HG03039 (cell line): ENCODE data around the gene ACAP3.

Source experiments
- ATAC-seq: cut with Tn5 transposase; IDR thresholded peaks from one replicate; pipeline ENCODE4 v1.9.1; 2021; ENCODE audit warnings: mild to moderate bottlenecking, moderate library complexity; ENCODE audit not compliant: unreplicated experiment

The ACAP3 gene

DNA sequence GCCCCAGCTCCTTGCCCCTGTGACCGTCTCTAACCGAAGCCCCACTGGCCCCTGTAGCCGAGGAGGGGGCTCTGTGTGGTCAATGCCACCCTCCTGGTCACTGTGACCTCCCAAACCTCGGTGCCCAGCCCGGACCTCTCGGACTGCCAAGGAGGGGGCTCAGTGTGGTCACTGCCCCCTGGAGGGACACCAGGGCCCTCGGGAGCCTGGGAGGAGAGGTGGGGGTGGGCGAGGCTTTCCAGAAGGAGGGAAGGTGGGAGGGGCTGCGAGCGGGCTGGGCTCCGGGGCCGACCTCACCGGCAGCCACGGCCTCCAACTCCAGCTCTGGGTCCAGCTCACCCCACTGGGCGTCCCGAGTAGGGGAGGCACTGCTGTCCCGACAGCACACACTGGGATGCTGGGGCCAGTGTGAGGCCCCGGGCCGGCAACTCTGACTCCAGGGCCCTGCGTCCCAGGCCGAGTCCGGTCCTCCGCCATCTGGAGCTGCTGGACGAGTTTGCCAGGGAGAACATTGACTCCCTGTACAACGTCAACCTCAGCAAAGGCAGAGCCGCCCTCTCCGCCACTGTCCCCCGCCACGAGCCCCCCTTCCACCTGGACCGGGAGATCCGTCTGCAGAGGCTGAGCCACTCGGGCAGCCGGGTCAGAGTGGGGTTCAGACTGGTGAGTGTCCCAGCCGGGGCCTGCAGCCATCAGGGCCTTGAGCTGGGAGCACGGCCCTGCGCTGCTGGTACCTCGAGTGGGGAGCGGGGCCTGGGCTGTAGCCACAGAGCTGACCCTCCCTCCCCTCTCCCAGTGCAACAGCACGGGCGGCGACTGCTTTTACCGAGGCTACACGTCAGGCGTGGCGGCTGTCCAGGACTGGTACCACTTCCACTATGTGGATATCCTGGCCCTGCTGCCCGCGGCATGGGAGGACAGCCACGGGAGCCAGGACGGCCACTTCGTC lies 21.1 kb downstream of the ACAP3 start:
- no peak for ATAC-seq

DNA sequence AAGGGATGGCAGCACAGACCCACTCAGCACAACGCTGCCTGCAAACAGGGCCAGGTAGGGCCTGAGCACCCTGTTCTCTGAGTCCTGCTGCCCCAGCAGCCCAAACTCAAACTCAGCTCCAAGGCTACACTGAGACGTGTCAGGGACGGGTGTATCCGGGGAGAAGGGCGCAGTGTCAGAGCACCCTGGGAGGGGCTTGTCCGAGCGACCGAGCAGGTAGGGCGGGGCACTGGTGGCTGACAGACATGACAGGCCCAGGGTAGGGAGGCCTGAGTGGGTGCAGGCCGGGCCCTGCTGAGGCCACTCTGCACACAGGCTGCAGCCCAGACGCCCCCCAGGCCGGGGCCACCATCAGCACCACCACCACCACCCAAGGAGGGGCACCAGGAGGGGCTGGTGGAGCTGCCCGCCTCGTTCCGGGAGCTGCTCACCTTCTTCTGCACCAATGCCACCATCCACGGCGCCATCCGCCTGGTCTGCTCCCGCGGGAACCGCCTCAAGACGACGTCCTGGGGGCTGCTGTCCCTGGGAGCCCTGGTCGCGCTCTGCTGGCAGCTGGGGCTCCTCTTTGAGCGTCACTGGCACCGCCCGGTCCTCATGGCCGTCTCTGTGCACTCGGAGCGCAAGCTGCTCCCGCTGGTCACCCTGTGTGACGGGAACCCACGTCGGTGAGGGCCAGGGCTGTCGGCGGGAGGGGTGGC lies 22.0 kb downstream of the ACAP3 start:
- ATAC-seq, result no peak

DNA sequence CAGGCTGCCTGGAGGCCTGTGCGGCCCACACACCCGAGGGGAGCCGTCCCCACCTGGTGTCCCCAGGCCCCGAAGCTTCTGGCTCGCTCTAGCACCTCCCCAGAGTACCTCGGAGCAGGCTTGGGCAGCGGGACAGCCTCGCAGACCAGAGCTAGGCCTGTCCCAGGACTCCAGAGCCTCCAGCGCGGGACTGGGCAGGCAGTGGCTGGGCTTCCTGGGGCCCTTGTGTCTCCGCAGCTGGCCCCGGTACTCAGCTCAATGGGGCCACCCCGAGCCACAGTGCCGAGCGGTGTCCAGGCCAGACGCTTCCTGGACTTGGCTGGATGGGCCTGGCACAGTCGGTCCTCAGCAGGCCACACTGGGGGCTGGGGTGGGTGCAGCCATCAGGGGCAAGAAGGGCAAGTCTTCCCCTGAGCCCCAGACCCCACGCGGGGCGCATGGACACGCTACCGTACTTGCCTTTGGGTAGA lies 22.6 kb downstream of the ACAP3 start:
- ATAC-seq, result no peak

DNA sequence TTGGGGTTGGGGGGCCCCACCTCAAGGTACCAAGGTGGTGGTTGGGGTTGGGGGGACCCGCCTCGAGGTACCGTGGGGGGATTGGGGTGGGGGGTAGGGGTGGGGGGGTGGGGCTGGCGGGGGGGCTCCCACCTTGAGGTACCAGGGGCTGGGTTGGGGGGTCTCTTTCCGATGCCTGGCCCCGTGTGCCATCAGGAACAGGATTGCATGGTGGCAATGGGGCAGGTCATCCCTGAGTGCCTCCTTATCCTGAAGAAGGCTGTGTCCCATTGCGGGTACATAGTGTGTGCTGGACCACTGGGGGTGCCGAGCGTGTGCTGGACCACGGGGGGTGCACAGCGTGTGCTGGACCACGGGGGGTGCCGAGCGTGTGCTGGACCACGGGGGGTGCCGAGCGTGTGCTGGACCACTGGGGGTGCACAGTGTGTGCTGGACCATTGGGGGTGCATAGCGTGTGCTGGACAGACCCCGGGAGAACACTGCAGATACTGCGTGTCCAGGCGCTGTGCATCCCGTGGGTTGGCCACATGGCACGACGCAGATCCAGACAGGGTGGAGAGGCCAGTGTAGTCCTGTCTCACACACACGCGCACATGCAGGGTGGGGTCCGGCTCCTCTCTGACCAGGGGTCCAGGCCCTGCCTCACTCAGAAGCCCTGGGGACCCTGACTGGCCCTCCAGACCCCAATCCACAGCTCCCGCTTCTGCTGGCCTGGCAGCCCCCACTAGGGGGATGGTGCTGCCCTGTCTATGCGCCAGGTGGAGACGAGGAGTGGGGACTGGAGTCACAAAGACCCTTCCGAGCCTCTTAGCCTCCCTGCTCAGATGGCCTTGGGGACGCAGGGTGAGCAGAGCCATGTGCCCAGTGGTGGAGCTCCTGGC lies 23.3 kb downstream of the ACAP3 start:
- ATAC-seq, result no peak

DNA sequence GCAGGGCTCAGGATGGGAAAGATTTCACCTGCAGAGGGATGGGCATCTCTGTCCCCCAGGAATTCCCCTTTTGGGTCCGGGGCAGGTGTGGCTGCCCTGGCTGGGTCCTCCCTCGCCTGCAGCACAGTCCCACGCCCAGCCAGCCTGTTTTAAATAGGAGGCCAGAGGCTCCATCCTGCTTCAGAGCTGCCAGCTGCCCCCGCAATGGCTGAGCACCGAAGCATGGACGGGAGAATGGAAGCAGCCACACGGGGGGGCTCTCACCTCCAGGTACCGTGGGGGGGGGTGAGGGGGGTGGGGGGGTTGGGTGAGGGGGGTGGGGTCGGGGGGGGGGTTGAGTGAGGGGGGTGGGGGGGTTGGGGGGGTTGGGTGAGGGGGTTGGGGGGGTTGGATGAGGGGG lies 23.9 kb downstream of the ACAP3 start:
- no peak for ATAC-seq

DNA sequence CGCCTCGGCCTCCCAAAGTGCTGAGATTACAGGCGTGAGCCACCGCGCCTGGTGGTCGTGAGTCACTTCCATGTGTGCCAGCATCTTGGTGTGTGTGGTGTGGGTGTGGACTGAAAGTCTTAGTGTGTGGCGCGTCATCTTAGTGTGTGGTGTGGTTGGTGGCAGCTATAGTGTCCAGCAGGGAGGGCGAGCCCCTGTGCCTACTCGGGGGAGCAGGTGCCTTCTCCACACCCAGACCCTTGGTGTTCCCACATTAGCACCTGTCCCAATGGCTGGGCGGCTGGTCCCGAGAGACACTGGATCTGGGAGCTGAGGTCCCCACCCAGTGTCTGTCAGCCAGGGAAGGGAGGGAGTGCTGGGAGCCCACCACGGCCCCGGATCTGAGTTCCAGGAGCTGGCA lies 24.7 kb downstream of the ACAP3 start:
- ATAC-seq, result no peak

DNA sequence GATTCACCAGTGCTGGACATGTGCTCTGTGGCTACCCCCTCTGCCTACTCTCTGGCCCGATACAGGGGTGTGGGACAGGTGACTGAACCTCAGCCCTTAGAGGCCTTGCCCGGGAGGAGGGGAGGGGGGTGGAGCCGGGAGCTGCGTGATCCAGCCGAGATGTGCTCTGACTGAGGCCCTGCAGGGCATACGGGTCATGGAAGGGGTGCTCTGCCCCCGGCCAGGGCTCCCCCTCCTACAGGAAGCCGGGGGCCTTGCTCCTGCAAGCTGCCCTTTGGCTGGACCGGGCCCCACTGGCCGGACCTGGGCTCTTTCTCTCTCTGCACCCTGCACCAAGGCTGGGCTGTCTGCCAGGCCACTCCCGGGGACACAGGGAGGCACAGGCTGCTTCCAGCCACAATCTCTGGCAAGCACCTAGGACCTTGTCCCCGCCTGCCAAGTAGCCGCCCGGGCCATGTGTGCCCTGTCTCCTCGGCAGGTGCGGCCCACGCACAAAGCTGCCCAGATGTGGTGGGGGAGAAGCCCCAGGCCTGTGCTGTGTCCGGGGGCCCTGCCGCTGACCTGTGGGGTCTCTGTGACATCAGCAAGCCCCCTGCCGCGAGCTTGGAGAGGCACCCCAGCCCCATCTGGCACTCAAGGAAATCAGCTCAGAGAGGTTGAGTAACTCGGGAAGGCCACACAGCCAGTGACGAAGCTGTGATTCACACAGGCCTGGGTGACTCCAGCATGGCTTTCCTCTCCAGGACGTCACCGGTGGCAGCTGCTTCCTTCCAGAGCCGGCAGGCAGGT lies 26.0 kb downstream of the ACAP3 start:
- no peak for ATAC-seq

DNA sequence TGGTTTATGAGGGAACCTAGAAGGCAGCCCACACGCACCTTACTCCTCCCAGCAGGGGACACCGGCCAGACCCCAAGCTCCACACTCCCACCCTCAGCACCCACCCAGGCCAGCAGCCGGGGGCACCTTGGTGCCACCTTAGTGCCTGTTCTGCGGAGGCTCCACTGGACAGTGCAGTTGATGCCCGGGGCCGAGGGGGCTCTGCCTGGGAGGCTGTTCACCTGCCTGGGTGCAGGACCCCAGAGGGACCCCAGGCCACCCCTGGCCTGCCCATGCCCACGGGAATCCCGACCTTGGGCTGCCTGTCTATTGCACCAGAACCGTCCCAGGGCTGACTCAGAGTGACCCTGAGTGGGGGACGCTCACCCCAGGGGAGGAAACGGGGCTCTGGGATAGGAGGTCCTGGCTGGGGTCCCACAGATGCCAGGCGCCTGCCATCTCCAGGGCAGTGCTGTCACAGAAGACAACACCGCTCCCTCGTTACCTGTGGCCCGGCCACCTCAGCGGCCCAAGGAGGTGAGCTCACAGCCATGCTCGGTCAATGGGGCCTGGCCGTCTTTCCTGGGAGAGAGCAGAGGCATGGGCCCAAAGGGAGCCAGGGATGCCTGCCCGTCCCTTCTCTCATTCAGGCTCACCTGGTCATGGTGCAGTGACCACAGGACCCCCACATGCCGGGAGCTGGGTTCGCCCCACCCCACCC lies 26.8 kb downstream of the ACAP3 start:
- ATAC-seq, result no peak

DNA sequence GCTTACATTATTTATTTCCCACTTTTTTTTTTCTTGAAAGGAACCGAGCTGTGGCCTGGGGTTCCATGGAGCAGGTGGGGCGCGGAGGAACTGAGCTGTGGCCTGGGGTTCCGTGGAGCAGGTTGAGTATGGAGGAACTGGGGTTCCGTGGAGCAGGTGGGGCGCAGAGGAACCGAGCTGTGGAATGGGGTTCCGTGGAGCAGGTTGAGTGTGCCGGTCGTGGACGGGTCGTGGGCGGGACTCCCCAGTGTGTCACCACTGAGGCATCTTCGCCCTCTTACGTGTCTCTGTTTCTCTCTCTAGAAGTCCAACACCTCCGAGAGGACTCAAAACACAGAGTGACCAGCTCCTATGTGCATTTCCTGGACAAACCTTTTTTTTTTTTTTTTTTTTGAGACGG lies 28.7 kb downstream of the ACAP3 start:
- no peak for ATAC-seq

DNA sequence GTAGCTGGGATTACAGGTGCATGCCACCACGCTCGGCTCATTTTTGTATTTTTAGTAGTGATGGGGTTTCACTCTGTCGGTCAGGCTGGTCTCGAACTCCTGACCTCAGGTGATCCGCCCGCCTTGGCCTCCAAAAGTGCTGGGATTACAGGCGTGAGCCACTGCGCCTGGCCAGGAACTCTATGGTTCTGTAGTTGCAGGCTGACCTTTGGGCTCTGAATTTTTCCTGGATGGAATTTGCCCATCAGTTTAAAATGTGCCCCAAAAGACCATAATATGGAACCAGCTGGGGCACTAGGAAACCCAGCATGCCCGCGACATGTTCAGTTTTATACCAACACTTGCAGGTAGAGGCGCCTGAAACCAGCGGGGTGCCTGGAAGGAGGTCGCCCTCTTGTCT lies 29.1 kb downstream of the ACAP3 start:
- no peak for ATAC-seq

DNA sequence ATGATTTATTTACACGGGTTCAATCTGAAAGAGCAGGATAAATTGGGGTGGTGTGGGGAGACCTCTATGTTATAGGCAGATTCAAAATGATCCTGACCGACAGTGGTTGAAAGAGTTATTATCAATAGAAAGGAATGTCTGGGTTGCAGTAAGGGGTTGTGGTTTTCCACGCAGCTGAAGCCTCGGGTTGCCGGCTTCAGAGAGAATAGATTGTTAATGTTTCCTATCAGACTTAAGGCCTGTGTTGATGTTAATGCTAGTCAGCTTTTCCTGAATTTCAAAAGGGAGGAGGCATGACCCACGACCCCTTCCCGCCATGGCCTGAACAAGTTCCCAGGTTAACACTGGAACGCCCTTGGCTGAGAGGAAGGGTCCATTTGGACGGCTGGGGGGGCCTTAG lies 31.9 kb downstream of the ACAP3 start:
- no peak for ATAC-seq

DNA sequence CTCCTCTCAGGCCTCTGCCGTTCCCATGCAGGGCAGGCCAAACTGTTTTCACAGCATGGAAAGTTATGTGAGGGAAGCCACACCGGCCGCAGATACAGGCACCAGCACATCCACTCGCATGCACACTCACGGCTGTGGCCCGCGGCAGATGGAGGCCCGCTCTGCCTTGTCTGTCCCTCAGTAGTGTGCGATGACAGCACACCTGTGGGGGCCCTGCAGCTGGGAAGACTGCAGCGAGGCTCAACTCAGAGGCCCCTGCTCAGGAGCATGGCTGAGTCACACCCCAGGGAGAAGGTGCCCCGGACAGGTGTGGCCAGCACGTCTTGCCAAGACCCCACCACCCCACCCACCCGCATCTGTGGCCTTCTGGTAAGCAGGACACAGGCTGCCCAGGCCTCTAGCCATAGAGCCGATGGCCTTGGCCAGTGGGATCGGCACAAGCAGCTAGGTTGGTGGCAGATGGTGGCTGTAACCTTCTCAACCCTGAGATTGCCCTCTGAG lies 32.7 kb downstream of the ACAP3 start:
- ATAC-seq, result no peak

DNA sequence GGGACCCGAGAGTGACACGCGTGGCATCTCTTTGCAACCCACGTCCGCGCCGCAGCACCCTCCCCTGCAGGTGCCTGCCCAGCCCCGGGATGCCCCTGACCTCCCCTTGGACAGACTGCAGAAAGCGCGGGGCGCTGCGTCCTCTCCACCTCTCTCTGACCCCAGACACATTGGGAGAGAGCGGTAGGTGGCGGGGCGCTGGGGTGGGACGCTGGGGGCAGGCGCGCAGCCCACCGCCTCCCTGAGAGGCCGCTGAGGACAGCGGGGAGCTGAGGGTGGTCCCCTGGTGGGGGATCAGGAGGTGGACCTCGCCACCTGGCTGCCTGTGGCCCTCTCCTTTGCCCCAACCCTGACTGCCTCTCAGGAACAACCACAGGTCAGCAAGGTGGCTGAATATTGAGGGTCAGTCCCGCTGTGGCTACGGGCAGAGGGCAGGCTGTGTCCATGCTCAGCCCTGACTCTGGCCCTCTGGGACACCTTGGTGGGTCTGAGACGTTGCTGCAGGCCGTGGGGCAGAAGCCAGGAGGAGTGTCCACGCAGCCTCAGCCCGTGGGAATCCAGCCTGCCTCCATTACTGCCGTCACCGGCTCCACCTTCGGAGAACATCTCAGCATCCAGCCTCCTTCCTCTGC lies 33.3 kb downstream of the ACAP3 start:
- no peak for ATAC-seq

DNA sequence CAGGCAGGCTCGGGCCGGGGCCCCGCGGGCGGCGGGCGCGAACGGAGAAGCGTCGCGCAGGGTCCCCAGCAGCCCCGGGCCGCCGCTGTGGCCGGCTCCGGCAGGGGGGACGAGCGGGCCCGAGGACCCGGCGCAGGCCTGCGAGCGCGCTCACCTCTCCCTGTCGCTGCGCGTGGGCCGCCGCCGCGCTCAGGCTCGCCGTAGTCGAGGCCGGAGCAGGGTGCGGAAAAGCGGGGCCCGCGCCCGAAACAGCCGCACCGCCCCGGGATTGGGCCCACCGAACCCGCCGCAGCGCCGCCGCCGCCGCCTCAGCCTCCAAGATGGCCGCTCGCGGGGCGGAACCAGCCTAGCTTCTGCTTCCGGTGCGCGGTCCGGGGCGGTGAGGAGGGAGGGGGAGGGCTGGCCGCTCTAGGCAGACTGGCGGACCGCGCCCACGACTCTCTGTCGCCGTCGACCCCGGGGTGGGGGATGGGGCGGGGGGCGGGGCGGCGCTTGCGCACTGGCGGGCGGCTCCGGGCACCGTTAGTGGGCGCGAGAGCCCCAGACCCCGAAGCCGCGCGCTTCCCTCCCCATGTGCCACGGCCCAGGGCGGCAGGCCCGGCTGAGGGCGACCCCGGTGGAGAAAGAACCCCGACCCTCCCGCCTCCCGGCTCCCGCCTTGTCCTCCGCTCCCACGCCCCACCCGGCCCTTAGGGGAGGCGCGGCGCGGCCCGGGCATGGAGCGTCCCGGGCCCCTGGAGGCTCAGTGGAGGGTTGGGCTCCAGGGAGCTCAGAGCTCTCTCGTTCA lies 34.0 kb downstream of the ACAP3 start, which contains the start of gene UBE2J2:
UBE2J2 (minus strand) TSS at position 343 of the 787 bp plus-strand sequence. CDS start 5,862 bp downstream, outside the sequence.
- peak; percentile 86 for ATAC-seq

DNA sequence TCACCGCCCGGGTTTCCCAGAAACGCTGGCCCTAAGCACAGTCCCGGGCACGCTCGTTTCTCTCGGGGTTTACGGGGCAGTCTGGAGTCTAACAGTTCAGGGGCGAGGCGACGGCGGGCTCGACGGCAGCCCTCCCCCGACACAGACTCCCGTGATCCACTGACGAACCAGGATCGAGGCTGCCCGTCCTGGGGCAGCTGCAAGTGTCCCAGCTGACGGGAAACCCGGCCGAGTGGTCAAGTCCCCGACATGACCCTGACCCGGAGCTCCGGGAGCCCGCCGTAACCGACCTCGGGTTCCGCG lies 34.6 kb downstream of the ACAP3 start:
- ATAC-seq, result peak; percentile 14

DNA sequence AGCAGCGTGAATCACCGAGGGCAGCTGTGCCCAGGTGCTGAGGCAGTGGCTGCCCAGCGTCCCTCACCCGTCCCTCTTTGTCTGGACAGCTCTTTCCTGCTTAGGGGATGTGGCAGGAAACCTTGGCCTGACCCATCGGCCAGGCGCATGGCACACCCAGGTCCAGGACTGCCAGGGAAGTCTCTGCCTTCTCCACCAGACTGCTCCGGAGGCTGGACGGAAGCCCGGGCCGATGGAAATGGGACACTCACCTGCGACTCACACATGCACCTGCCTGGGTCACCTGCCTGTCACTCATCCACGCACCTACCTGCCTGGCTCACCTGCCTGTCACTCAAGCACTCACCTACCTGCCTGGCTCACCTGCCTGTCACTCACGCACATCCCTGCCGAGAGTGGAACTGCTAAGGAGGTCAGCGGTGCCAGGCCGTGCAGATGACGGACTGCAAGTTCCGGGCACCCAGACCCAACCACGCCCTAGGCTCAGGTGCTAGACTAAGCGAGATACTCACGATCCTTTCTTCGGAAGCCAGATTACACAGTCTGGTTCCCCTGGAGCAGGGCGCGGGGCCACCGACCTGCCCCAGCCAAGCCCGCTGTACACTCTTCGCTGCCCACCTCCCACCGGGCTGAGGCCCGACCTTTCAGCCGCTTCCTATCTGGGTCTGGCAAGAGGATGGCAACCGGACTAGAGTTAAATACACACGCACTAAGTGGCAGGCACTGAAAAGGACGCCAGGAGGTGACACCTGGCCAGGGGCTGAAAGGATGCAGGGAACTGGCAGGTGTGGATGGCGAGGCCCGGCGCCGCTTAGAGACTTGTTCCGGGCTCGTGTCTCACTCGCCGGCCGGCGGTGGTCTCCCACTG lies 35.2 kb downstream of the ACAP3 start:
- ATAC-seq, result no peak

DNA sequence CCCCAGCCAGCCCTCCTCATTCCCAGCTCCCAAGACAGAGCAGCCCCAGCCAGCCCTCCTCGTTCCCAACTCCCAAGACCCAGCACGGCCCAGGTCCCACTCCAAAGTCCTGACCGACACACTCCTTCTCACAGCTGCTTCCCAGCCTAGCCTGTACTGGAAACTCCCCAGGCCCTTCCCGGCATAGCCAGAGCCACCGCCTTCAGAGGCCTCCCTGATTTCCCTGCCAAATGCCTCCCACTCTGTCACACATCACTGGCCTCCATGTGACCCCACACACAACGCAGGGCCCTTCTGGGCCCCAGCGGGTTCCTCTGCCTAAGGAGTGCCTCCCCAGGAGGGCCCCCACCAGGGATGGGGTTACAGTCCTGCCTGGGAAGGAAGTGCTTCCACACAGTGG lies 36.9 kb downstream of the ACAP3 start:
- no peak for ATAC-seq
